WTC11 (cell line): ENCODE results near the gene GNG2. TPM values are rescaled to one million over a fixed set of nuclear protein-coding genes. Genes with fewer than 3 reads are reported as not detected.

Experiments used
- ATAC-seq: fragments of 200-7000 bp; cut with Tn5 transposase; 2 replicates; pipeline ENCODE4 v1.10.0; 2021; ENCODE audit warnings: mild to moderate bottlenecking, moderate library complexity
- CTCF ChIA-PET: fragments of 300-600 bp; sonication (Branson Sonifier 250); formaldehyde crosslinking; loops from one replicate; lab custom pipeline; 2021; ENCODE audit warnings: antibody characterized with exemption; lab: Charles Lee
- POLR2A ChIA-PET: fragments of 350-600 bp; sonication (Branson Sonifier 250); formaldehyde crosslinking; loops from one replicate; lab custom pipeline; 2021; ENCODE audit warnings: antibody characterized with exemption; lab: Charles Lee
- DNase-seq: peaks from one replicate; pipeline ENCODE4 v3.0.0; 2021; ENCODE audit warnings: low spot score
- H3K27ac Mint-ChIP-seq: 2 replicates; pipeline ENCODE4 v1.8.0; 2021; ENCODE audit warnings: mixed read lengths
- H3K27me3 Mint-ChIP-seq: 2 replicates; pipeline ENCODE4 v1.8.0; 2021; ENCODE audit warnings: low read depth, mild to moderate bottlenecking, moderate library complexity, mixed read lengths
- H3K36me3 Mint-ChIP-seq: 2 replicates; pipeline ENCODE4 v1.8.0; 2021; ENCODE audit warnings: mixed read lengths
- H3K4me1 Mint-ChIP-seq: 2 replicates; pipeline ENCODE4 v1.8.0; 2022; ENCODE audit warnings: mixed read lengths
- H3K4me3 Mint-ChIP-seq: 2 replicates; pipeline ENCODE4 v1.8.0; 2021; ENCODE audit warnings: mild to moderate bottlenecking, moderate library complexity, mixed read lengths
- H3K9me3 Mint-ChIP-seq: 2 replicates; pipeline ENCODE4 v1.8.0; 2021; ENCODE audit warnings: mixed read lengths
- ELF4 ChIP-seq: sonication (generic); formaldehyde crosslinking; IDR thresholded peaks from 2 replicates; pipeline ENCODE4 v1.8.1; 2022; ENCODE audit warnings: low read depth, mild to moderate bottlenecking, moderate library complexity, missing genetic modification reagents
- ERG ChIP-seq: fragments of 250-450 bp; sonication (Bioruptor Pico); IDR thresholded peaks from 2 replicates; pipeline ENCODE4 v1.8.0; 2021; ENCODE audit warnings: mild to moderate bottlenecking
- FOXK1 ChIP-seq: sonication (generic); formaldehyde crosslinking; IDR thresholded peaks from 2 replicates; pipeline ENCODE4 v1.8.0; 2022; ENCODE audit warnings: mild to moderate bottlenecking, moderate library complexity, missing genetic modification reagents
- GRHL2 ChIP-seq: fragments of 250-450 bp; sonication (Bioruptor Pico); IDR thresholded peaks from 2 replicates; pipeline ENCODE4 v1.8.0; 2022; ENCODE audit warnings: mild to moderate bottlenecking, moderate library complexity; ENCODE audit not compliant: insufficient replicate concordance, severe bottlenecking
- HMGA2 ChIP-seq: fragments of 250-450 bp; sonication (Bioruptor Pico); IDR thresholded peaks from 2 replicates; pipeline ENCODE4 v1.4.0; 2021; ENCODE audit warnings: mild to moderate bottlenecking, moderate library complexity
- MAX ChIP-seq: sonication (generic); formaldehyde crosslinking; IDR thresholded peaks from 2 replicates; pipeline ENCODE4 v1.8.0; 2022; ENCODE audit warnings: mild to moderate bottlenecking, missing genetic modification reagents
- NFYB ChIP-seq: sonication (generic); formaldehyde crosslinking; conservative IDR thresholded peaks from 2 replicates; pipeline ENCODE4 v1.8.0; 2022; ENCODE audit warnings: low read depth, missing genetic modification reagents
- PRRX2 ChIP-seq: fragments of 250-450 bp; sonication (Bioruptor Pico); IDR thresholded peaks from 2 replicates; pipeline ENCODE4 v1.8.0; 2021; ENCODE audit warnings: mild to moderate bottlenecking
- ZNF263 ChIP-seq: sonication (generic); formaldehyde crosslinking; IDR thresholded peaks from 2 replicates; pipeline ENCODE4 v1.8.1; 2022; ENCODE audit warnings: low read depth, mild to moderate bottlenecking, moderate library complexity, missing genetic modification reagents
- ZNF425 ChIP-seq: fragments of 250-450 bp; sonication (Bioruptor Pico); conservative IDR thresholded peaks from 2 replicates; pipeline ENCODE4 v1.9.0; 2021; ENCODE audit warnings: mild to moderate bottlenecking
- total RNA-seq: library from RNA; stranded (reverse); gene quantifications from 3 replicates; pipeline ENCODE4 v1.2.3, GENCODE V29; 2021
- TF ChIP-seq, protein P1 (sequence below): sonication (generic); formaldehyde crosslinking; IDR thresholded peaks from 2 replicates; pipeline ENCODE4 v1.8.1; 2023; ENCODE audit warnings: mild to moderate bottlenecking, missing genetic modification reagents, moderate library complexity
- TF ChIP-seq, protein P2 (sequence below): sonication (generic); formaldehyde crosslinking; IDR thresholded peaks from 2 replicates; pipeline ENCODE4 v1.8.0; 2022; ENCODE audit warnings: mild to moderate bottlenecking, missing genetic modification reagents
- TF ChIP-seq, protein P3 (sequence below): sonication (generic); formaldehyde crosslinking; IDR thresholded peaks from 2 replicates; pipeline ENCODE4 v1.8.0; 2022; ENCODE audit warnings: mild to moderate bottlenecking, missing genetic modification reagents
- TF ChIP-seq, protein P4 (sequence below): sonication (generic); formaldehyde crosslinking; IDR thresholded peaks from 2 replicates; pipeline ENCODE4 v1.8.0; 2023; ENCODE audit warnings: missing genetic modification reagents, mild to moderate bottlenecking, borderline replicate concordance
- TF ChIP-seq, protein P5 (sequence below): sonication (generic); formaldehyde crosslinking; conservative IDR thresholded peaks from 2 replicates; pipeline ENCODE4 v1.8.1; 2023; ENCODE audit warnings: mild to moderate bottlenecking, low read depth, missing genetic modification reagents, moderate library complexity

GNG2 gene
- total RNA-seq, 1 experiment from 2014 or later, result 10.7 TPM

DNA sequence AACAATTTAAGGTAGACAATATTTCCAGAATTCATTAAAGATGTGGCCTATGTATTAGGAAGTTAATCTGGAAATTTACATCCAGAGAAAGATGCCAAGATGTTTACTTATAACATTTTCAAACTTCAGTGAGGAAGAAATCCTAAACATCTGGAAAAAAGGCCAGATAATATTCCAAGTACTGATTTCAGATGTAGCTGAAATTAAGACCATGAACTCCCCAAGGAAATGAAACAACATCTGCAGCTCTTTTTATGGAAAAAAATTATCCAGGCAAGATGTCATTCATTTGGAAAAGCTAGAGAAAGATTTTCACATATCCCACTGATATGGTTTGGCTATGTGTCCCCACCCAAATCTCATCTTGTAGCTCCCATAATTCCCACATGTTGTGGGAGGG, 35.0 kb downstream of the GNG2 start (continued):
- no peak for TF ChIP-seq ERG
- TF ChIP-seq HMGA2 (CRISPR knock-in tag), result no peak
- no peak for TF ChIP-seq NFYB
- no peak for TF ChIP-seq ELF4
- TF ChIP-seq, protein P1, sequence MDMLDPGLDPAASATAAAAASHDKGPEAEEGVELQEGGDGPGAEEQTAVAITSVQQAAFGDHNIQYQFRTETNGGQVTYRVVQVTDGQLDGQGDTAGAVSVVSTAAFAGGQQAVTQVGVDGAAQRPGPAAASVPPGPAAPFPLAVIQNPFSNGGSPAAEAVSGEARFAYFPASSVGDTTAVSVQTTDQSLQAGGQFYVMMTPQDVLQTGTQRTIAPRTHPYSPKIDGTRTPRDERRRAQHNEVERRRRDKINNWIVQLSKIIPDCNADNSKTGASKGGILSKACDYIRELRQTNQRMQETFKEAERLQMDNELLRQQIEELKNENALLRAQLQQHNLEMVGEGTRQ (CRISPR knock-in tag), result no peak
- TF ChIP-seq MAX (CRISPR knock-in tag), result no peak
- TF ChIP-seq FOXK1 (CRISPR knock-in tag), result no peak
- TF ChIP-seq GRHL2 (CRISPR knock-in tag), result no peak
- no peak for TF ChIP-seq ZNF425 (CRISPR knock-in tag)
- TF ChIP-seq PRRX2 (CRISPR knock-in tag), result no peak

- Mint-ChIP-seq H3K4me3 (no peak overlapping the region), H3K4me1 (no peaks in the 10 kb centered on the region), H3K36me3 (no peaks in the 10 kb centered on the region), H3K27ac (no peak overlapping the region), H3K27me3 (no peaks in the 10 kb centered on the region), H3K9me3 (no peaks in the 10 kb centered on the region)
- no peak for ATAC-seq
- TF ChIP-seq MAX (CRISPR knock-in tag), result no peak
- no peak for TF ChIP-seq ZNF263 (CRISPR knock-in tag)
- POLR2A ChIA-PET, result no interaction called here
- CTCF ChIA-PET, result no interaction called here
- DNase-seq, result no peak
Observed at GRCh38 chr14:51897791-51898355, 37.5 kb downstream of the GNG2 start.

DNA sequence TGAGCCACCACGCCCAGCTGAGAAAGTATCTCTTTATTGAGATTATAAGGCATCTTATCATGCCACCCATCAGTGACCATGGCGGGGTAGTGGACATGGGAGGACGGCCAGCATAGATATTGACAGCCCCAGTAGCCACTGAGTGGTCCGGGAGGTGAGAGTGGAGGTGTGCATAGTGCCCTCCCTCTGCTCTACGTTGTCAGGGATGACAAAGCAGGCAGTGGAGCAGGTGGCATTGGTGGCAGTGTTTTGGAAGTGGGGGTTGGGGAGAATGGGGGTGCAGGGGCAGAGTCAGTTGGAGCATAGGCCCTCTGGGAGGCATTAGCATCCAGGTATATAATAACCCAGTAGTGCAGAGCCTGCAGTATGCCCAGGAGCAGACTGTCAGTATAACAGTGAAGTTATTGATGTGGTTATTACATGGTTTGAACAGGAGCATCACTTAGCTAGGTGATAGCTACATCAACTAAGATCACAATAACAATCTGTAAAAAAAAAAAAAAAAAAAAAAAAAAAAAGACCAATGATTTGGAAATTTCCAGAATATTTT, 41.1 kb downstream of the GNG2 start:
- Mint-ChIP-seq H3K27ac (no peak overlapping the region), H3K9me3 (peaks cover 16% of the 10 kb centered on the region), H3K4me3 (no peak overlapping the region), H3K36me3 (no peaks in the 10 kb centered on the region), H3K27me3 (no peaks in the 10 kb centered on the region), H3K4me1 (no peaks in the 10 kb centered on the region)
- CTCF ChIA-PET, result interaction anchor here (1.2 kb wide), 1 partner anchor 77 kb away, joined by 3 read pairs; no protein-coding TSS in a partner anchor
- no peak for ATAC-seq
- POLR2A ChIA-PET, result interaction anchor here (0.6 kb wide), 1 partner anchor 16 kb away, joined by 5 read pairs; no protein-coding TSS in a partner anchor
- DNase-seq, result no peak
- TF ChIP-seq, protein P2, sequence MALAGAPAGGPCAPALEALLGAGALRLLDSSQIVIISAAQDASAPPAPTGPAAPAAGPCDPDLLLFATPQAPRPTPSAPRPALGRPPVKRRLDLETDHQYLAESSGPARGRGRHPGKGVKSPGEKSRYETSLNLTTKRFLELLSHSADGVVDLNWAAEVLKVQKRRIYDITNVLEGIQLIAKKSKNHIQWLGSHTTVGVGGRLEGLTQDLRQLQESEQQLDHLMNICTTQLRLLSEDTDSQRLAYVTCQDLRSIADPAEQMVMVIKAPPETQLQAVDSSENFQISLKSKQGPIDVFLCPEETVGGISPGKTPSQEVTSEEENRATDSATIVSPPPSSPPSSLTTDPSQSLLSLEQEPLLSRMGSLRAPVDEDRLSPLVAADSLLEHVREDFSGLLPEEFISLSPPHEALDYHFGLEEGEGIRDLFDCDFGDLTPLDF, result no peak
- TF ChIP-seq, protein P3, sequence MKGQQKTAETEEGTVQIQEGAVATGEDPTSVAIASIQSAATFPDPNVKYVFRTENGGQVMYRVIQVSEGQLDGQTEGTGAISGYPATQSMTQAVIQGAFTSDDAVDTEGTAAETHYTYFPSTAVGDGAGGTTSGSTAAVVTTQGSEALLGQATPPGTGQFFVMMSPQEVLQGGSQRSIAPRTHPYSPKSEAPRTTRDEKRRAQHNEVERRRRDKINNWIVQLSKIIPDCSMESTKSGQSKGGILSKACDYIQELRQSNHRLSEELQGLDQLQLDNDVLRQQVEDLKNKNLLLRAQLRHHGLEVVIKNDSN (CRISPR knock-in tag), result no peak
- TF ChIP-seq ERG, result no peak
- TF ChIP-seq, protein P4, sequence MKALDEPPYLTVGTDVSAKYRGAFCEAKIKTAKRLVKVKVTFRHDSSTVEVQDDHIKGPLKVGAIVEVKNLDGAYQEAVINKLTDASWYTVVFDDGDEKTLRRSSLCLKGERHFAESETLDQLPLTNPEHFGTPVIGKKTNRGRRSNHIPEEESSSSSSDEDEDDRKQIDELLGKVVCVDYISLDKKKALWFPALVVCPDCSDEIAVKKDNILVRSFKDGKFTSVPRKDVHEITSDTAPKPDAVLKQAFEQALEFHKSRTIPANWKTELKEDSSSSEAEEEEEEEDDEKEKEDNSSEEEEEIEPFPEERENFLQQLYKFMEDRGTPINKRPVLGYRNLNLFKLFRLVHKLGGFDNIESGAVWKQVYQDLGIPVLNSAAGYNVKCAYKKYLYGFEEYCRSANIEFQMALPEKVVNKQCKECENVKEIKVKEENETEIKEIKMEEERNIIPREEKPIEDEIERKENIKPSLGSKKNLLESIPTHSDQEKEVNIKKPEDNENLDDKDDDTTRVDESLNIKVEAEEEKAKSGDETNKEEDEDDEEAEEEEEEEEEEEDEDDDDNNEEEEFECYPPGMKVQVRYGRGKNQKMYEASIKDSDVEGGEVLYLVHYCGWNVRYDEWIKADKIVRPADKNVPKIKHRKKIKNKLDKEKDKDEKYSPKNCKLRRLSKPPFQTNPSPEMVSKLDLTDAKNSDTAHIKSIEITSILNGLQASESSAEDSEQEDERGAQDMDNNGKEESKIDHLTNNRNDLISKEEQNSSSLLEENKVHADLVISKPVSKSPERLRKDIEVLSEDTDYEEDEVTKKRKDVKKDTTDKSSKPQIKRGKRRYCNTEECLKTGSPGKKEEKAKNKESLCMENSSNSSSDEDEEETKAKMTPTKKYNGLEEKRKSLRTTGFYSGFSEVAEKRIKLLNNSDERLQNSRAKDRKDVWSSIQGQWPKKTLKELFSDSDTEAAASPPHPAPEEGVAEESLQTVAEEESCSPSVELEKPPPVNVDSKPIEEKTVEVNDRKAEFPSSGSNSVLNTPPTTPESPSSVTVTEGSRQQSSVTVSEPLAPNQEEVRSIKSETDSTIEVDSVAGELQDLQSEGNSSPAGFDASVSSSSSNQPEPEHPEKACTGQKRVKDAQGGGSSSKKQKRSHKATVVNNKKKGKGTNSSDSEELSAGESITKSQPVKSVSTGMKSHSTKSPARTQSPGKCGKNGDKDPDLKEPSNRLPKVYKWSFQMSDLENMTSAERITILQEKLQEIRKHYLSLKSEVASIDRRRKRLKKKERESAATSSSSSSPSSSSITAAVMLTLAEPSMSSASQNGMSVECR (CRISPR knock-in tag), result no peak
- TF ChIP-seq, protein P5, sequence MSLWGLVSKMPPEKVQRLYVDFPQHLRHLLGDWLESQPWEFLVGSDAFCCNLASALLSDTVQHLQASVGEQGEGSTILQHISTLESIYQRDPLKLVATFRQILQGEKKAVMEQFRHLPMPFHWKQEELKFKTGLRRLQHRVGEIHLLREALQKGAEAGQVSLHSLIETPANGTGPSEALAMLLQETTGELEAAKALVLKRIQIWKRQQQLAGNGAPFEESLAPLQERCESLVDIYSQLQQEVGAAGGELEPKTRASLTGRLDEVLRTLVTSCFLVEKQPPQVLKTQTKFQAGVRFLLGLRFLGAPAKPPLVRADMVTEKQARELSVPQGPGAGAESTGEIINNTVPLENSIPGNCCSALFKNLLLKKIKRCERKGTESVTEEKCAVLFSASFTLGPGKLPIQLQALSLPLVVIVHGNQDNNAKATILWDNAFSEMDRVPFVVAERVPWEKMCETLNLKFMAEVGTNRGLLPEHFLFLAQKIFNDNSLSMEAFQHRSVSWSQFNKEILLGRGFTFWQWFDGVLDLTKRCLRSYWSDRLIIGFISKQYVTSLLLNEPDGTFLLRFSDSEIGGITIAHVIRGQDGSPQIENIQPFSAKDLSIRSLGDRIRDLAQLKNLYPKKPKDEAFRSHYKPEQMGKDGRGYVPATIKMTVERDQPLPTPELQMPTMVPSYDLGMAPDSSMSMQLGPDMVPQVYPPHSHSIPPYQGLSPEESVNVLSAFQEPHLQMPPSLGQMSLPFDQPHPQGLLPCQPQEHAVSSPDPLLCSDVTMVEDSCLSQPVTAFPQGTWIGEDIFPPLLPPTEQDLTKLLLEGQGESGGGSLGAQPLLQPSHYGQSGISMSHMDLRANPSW (CRISPR knock-in tag), result no peak
